ENCODE data around the gene RHOBTB3.

GRCh38 chr5:95779611-95780010 lies 48.5 kb downstream of the RHOBTB3 start:
- TF ChIP-seq CTCF (IDR thresholded peaks at IDR 0.05) (no peak), TCF7L2 (IDR thresholded peaks at IDR 0.05; ENCODE audit: low read depth, low read length) (no peak)

All from Panc1 (cell line).